Measurements from ENCODE around the gene MTTP.

MTTP gene

DNA sequence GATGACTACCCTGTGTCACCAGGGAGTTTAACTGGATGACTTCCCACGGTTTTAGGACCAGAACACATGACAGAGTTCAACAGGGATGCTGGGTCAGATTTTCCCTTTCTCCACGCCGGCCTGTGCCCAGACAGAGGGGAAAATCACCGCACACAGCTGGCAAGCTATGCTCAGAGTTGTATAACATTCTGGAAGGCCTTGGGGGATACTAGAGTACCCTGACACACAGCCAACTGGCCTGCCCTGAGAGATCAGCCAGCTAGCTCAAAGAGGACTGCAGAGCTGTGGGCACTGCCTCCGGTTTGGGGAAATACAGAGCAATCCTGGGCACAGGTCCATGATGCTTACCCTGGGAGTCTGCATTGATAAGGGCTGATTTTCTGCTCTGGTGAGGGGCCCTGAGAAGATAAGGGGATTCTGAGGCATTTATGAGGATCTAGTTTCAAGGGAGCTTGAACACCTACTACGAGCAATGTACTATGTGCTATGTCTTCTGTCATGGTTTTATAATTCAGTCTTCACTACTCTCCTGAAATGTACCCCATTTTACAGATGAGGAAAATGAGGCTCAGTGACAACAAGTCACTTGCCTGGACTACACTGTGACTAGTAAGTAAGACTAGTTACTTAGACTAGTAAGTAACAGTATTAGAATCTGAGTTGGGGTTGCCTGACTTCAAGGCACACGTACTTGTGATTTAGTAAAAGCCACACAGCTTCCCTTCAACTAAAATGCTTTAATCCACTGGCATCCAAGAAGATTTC is 68.3 kb downstream of the MTTP start:
- in situ Hi-C loops (cut with MboI; ENCODE audit: low pct_unique_long_range_greater_than_20kb, low sequenced_read_pairs, unreplicated experiment): no loop called here
- TF ChIP-seq, protein P1, sequence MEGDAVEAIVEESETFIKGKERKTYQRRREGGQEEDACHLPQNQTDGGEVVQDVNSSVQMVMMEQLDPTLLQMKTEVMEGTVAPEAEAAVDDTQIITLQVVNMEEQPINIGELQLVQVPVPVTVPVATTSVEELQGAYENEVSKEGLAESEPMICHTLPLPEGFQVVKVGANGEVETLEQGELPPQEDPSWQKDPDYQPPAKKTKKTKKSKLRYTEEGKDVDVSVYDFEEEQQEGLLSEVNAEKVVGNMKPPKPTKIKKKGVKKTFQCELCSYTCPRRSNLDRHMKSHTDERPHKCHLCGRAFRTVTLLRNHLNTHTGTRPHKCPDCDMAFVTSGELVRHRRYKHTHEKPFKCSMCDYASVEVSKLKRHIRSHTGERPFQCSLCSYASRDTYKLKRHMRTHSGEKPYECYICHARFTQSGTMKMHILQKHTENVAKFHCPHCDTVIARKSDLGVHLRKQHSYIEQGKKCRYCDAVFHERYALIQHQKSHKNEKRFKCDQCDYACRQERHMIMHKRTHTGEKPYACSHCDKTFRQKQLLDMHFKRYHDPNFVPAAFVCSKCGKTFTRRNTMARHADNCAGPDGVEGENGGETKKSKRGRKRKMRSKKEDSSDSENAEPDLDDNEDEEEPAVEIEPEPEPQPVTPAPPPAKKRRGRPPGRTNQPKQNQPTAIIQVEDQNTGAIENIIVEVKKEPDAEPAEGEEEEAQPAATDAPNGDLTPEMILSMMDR (IDR thresholded peaks at IDR 0.05; ENCODE audit: extremely low read depth, insufficient read depth, missing control alignments): no peak
- no peak for DNase-seq (ENCODE audit: low spot score)

DNA sequence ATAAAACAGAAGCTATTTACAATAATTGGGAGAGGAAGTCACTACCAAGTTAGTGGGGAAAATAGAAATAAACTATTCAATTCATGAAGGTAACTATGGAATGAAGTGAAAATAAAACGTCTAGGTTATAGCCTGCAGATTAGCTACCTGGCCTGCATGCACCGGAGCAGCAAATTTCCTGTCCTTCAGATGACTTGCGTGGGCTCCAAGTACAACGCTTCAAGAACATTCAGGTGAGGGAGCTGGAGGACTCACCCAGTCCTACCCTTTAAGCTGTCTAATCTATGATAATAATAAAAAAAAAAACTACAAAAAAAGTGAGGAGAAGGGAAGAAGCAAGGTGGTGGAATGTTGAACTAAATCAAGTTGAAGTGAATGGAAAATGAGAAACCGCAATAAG is 69.8 kb downstream of the MTTP start:
- TF ChIP-seq, protein P1 (IDR thresholded peaks at IDR 0.05; ENCODE audit: extremely low read depth, insufficient read depth, missing control alignments): no peak
- no peak for DNase-seq (ENCODE audit: low spot score)
- in situ Hi-C loops (cut with MboI; ENCODE audit: low pct_unique_long_range_greater_than_20kb, low sequenced_read_pairs, unreplicated experiment): no loop called here

DNA sequence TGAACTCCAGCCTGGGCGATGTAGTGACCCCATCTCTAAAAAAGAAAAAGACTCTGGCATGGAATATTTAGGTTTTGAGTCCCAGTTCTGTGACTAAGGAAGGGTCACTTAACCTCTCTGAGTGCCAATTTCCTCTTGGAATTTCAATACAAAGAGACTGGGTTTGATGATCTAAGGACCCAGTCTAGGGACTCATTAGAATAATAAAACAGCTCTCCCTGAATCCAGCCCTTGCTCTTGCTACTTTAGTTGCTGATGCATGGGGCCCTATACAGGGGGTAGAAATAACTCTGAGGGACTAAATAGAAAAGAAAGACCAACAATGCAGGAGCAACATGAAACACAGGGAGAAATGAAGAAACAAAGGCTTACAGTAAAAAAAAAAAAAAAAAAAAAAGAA is 70.4 kb downstream of the MTTP start:
- no peak for DNase-seq (ENCODE audit: low spot score)
- in situ Hi-C loops (cut with MboI; ENCODE audit: low pct_unique_long_range_greater_than_20kb, low sequenced_read_pairs, unreplicated experiment): no loop called here

DNA sequence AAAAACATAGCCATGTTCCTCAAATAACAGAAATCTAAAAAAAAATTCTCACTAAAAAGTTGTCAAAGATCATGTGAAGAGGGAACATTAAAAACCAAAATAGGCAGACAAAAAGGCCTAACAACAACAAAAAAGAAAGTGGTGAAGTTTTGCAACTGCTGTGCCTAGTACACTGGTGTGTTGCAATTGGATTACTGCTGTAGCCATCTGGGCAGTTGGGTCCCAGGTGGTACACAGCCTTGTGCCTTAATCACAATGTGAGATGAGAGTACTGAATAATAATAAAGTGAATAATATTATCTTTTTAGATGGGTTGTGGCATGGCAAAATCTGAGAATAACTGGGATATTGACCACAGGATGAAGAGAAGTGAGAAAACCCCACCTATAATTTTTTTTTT is 71.0 kb downstream of the MTTP start:
- TF ChIP-seq, protein P1 (IDR thresholded peaks at IDR 0.05; ENCODE audit: extremely low read depth, insufficient read depth, missing control alignments): no peak
- in situ Hi-C loops (cut with MboI; ENCODE audit: low pct_unique_long_range_greater_than_20kb, low sequenced_read_pairs, unreplicated experiment): no loop called here
- no peak for DNase-seq (ENCODE audit: low spot score)

More for the DNA sequence above, 70.4 kb downstream of the MTTP start:
- TF ChIP-seq, protein P1 (IDR thresholded peaks at IDR 0.05; ENCODE audit: extremely low read depth, insufficient read depth, missing control alignments): no peak

DNA sequence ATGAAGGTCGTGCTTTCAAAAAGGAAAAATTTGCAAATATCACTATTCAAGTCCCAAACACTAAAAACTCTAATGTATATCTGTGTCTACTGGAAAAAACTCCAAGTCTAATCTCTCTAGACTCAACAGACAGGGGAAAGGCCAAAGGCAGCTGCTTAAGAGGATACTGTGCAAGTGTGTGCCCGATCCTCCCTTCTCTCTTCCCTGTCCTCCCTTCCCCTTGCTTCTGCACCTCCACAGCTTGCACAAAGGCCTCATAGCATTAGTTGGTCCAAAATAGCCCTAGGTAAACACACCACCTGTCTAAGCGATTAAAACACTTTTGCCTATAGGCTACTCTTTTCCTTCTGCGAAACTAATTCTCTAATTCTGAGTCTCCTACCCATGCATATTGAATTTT is 72.4 kb downstream of the MTTP start:
- TF ChIP-seq, protein P1 (IDR thresholded peaks at IDR 0.05; ENCODE audit: extremely low read depth, insufficient read depth, missing control alignments): no peak
- in situ Hi-C loops (cut with MboI; ENCODE audit: low pct_unique_long_range_greater_than_20kb, low sequenced_read_pairs, unreplicated experiment): no loop called here
- no peak for DNase-seq (ENCODE audit: low spot score)

DNA sequence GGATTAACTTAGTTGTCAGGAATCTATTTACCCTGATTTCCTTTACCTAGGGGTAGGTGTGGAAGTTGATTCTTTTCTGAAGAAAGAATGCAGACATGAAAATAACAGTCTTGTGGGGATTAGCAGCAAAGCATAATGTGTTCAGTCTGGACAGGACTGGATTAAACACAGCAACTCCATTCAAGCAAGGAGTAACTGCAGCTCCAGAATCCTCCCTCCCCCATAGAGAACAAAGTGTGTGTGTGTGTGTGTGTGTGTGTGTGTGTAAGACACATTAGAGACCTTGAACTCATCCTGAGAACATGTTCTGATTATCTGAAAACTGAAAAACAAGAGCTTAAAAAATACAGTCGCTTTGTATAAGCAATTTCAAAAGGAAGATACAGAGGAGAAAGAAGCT is 73.7 kb downstream of the MTTP start:
- no peak for DNase-seq (ENCODE audit: low spot score)
- TF ChIP-seq, protein P1 (IDR thresholded peaks at IDR 0.05; ENCODE audit: extremely low read depth, insufficient read depth, missing control alignments): no peak
- in situ Hi-C loops (cut with MboI; ENCODE audit: low pct_unique_long_range_greater_than_20kb, low sequenced_read_pairs, unreplicated experiment): no loop called here

Measured in GM13977 (cell line).